ENCODE results near the gene IGSF23.

DNA sequence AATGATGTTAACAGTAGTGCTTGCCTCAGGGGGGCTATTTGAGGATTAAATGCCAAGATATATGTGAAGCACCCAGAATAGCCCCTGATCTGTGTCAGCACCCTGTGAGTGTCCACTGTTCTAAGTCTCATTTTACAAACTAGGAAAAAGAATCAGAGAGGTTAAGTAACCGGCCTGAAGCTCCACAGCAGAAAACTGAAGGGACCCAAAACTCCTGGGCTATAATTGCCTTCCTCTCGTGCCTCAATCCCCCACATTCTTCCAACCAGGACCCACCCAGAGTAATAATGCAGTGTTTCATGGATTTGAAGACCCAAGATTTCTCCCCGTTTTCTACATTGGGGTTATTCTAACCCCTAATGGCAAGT lies 32.7 kb downstream of the IGSF23 start:
- TF ChIP-seq CTCF (IDR thresholded peaks at IDR 0.05; ENCODE audit: low read depth, low read length, missing input control) = no peak
- TF ChIP-seq, protein P1, sequence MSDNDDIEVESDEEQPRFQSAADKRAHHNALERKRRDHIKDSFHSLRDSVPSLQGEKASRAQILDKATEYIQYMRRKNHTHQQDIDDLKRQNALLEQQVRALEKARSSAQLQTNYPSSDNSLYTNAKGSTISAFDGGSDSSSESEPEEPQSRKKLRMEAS (IDR thresholded peaks at IDR 0.05) = no peak
- TF ChIP-seq RAD21 (IDR thresholded peaks at IDR 0.05) = no peak
- no peak for TF ChIP-seq TAF1 (conservative IDR thresholded peaks at IDR 0.05)

All from liver (tissue), 3 donors.